ENCODE results near the gene RALY. TPM values are rescaled to one million over a fixed set of nuclear protein-coding genes. Genes with fewer than 3 reads are reported as not detected.

RALY gene
- total RNA-seq, 1 donor from 2014 or later: 78.5 TPM

DNA sequence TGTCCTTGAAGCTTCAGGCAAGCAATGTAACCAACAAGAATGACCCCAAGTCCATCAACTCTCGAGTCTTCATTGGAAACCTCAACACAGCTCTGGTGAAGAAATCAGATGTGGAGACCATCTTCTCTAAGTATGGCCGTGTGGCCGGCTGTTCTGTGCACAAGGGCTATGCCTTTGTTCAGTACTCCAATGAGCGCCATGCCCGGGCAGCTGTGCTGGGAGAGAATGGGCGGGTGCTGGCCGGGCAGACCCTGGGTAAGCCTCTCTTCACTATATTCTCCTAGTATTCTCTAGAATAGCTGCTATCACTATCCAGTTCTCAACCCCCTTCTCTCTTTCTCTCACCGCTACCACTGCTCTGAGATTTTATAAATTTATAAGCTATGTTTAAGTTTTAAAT lies 78.4 kb downstream of the RALY start:
- no peaks in the 10 kb centered on the region for H3K27me3 ChIP-seq
- DNase-seq (ENCODE audit: low spot score in 2 of 2): no peak
- TF ChIP-seq, protein P1, sequence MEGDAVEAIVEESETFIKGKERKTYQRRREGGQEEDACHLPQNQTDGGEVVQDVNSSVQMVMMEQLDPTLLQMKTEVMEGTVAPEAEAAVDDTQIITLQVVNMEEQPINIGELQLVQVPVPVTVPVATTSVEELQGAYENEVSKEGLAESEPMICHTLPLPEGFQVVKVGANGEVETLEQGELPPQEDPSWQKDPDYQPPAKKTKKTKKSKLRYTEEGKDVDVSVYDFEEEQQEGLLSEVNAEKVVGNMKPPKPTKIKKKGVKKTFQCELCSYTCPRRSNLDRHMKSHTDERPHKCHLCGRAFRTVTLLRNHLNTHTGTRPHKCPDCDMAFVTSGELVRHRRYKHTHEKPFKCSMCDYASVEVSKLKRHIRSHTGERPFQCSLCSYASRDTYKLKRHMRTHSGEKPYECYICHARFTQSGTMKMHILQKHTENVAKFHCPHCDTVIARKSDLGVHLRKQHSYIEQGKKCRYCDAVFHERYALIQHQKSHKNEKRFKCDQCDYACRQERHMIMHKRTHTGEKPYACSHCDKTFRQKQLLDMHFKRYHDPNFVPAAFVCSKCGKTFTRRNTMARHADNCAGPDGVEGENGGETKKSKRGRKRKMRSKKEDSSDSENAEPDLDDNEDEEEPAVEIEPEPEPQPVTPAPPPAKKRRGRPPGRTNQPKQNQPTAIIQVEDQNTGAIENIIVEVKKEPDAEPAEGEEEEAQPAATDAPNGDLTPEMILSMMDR (IDR thresholded peaks at IDR 0.05): no peak
- H3K4me3 ChIP-seq: no peak overlapping the region
- no peak overlapping the region for H3K27ac ChIP-seq
- intact Hi-C loops (cut with DNase I): no loop called here
- H3K36me3 ChIP-seq: peaks cover 9 to 45% of the 10 kb centered on the region in 2 donors
- peaks cover 4 to 5% of the 10 kb centered on the region in 2 donors for H3K4me1 ChIP-seq
- H3K9me3 ChIP-seq: no peaks in the 10 kb centered on the region

DNA sequence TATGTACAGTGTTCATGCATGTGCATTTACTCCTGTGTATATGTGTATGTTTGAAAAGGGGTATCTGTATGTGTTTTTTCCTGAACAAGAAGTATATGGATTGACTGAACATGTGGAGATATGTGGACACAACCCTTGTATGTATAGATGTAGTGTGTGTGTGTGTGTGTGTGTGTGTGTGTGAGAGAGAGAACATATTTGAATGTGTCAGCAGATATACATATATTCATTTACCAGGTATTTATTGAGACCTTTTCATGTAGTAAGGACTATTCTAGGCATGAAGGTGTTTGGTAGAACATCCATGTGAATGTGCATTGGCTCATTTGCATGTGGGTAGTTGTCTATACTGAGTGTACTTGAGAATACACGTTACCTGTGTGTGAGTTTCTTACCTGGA lies 79.1 kb downstream of the RALY start:
- no peaks in the 10 kb centered on the region for H3K27me3 ChIP-seq
- H3K4me1 ChIP-seq: peaks cover 4 to 5% of the 10 kb centered on the region in 2 donors
- no peaks in the 10 kb centered on the region for H3K9me3 ChIP-seq
- H3K36me3 ChIP-seq: peaks cover 15 to 52% of the 10 kb centered on the region in 2 donors
- DNase-seq (ENCODE audit: low spot score in 2 of 2): no peak
- intact Hi-C loops (cut with DNase I): no loop called here
- H3K4me3 ChIP-seq: no peak overlapping the region
- H3K27ac ChIP-seq: no peak overlapping the region
- TF ChIP-seq, protein P1 (IDR thresholded peaks at IDR 0.05): no peak

DNA sequence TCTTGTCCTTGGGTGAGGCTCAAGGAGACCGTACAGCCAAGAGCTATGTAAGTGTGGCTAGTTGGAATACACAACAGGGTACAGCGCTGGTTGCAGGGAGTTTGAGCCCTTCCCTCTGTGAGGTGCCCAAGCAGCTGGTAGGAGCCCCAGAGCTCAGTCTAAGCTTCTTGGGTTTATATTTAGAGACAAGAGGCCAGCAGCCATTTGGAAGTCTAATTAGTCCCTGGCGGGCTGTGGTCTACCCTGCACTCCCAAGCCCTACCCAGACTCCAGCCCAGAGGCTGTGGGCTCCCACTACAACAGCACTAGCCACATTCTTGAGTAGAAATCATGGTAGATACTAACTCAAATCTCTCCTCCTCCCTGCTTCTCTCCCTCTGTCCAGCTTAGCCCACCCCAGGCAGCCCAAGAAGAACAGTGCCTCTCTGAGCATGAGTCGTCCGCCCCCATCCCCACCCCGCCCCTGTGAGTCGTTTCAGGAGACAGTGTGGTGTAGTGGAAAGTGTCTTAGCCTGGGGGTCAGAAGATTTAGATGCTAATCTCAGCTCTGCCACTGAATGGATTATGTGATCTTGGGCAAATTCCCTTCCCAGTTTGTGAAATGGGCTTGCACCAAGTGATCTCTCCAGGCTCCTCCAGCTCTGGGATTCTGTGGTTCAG lies 80.5 kb downstream of the RALY start:
- TF ChIP-seq, protein P1 (IDR thresholded peaks at IDR 0.05): no peak
- no peak overlapping the region for H3K27ac ChIP-seq
- no peak overlapping the region for H3K4me3 ChIP-seq
- H3K4me1 ChIP-seq: peaks cover 4 to 5% of the 10 kb centered on the region in 2 donors
- H3K9me3 ChIP-seq: no peaks in the 10 kb centered on the region
- H3K36me3 ChIP-seq: peaks cover 27 to 66% of the 10 kb centered on the region in 2 donors
- intact Hi-C loops (cut with DNase I): no loop called here
- no peaks in the 10 kb centered on the region for H3K27me3 ChIP-seq
- DNase-seq (ENCODE audit: low spot score in 2 of 2): no peak

DNA sequence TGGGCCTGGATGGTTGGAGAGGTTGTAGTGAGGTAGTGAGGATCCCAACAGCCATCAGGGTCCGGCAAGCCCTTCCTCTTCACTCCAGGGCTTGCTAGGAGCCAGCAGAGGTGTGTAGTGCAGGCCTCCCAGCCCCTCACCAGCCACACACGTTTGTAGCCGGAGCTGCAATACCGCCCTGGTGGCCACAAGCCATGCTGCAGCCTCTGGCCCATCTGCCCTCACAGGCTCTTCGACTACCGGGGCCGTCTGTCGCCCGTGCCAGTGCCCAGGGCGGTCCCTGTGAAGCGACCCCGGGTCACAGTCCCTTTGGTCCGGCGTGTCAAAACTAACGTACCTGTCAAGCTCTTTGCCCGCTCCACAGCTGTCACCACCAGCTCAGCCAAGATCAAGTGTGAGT lies 81.9 kb downstream of the RALY start:
- Histone ChIP-seq H3K4me3 (no peak overlapping the region), H3K36me3 (peaks cover 38 to 80% of the 10 kb centered on the region in 2 donors), H3K27me3 (no peaks in the 10 kb centered on the region), H3K27ac (no peak overlapping the region), H3K9me3 (no peaks in the 10 kb centered on the region), H3K4me1 (no peaks in the 10 kb centered on the region)
- intact Hi-C loops (cut with DNase I): no loop called here
- TF ChIP-seq, protein P1 (IDR thresholded peaks at IDR 0.05): no peak
- no peak for DNase-seq (ENCODE audit: low spot score in 2 of 2)

DNA sequence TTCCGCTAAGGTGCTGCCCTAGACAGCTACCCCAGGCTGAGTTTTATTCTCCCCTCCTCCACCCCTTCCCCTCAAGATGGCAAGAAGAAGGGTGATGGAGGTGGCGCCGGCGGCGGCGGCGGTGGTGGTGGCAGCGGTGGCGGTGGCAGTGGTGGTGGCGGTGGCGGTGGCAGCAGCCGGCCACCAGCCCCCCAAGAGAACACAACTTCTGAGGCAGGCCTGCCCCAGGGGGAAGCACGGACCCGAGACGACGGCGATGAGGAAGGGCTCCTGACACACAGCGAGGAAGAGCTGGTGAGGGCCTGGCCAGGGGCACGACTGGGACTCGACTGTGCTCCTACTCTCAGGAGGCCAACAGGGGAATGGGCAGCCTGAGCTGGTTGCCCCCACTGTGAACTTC lies 83.2 kb downstream of the RALY start:
- Histone ChIP-seq H3K4me3 (no peak overlapping the region), H3K27me3 (no peaks in the 10 kb centered on the region), H3K4me1 (no peaks in the 10 kb centered on the region), H3K36me3 (peaks cover 51 to 89% of the 10 kb centered on the region in 2 donors), H3K9me3 (no peaks in the 10 kb centered on the region), H3K27ac (no peak overlapping the region)
- no peak for DNase-seq (ENCODE audit: low spot score in 2 of 2)
- intact Hi-C loops (cut with DNase I): no loop called here
- TF ChIP-seq, protein P1 (IDR thresholded peaks at IDR 0.05): no peak
